Body of pancreas (tissue), 4 donors: Measurements from ENCODE around the gene CCDC149. TPM values are rescaled to one million over a fixed set of nuclear protein-coding genes. Genes with fewer than 3 reads are reported as not detected.

ENCODE experiments used
- ATAC-seq: fragments of 150-250 bp; one replicate; pipeline ENCODE4 v1.9.1; 2016
- DNase-seq, 4 donors: peaks; one replicate each; pipeline ENCODE4 v3.0.0-alpha.2; 2019
- H3K27ac ChIP-seq, 4 donors: fragments of 200-600 bp; sonication (generic); 1 replicate in 3 of 4; 2 replicates in 1 of 4; pipeline versions ENCODE4 v1.5.1 to v1.6.1; 2016 to 2019; ENCODE audit warnings: mild to moderate bottlenecking in 1 of 4, mixed read lengths in 1 of 4, moderate library complexity in 1 of 4
- H3K27me3 ChIP-seq, 2 donors: fragments of 200-600 bp; sonication (generic); one replicate each; pipeline ENCODE4 v1.6.0; 2016; ENCODE audit warnings: mild to moderate bottlenecking in 1 of 2
- H3K36me3 ChIP-seq, 2 donors: fragments of 200-600 bp; sonication (generic); replicated peaks in 1 of 2; 2 replicates each; pipeline ENCODE4 v1.5.1; 2016; ENCODE audit warnings: low read depth in 2 of 2; ENCODE audit not compliant: insufficient read depth in 1 of 2
- H3K4me1 ChIP-seq: fragments of 200-600 bp; sonication (generic); one replicate; pipeline ENCODE4 v1.6.0; 2016
- H3K4me3 ChIP-seq, 2 donors: fragments of 200-600 bp; sonication (generic); 1 replicate in 1 of 2; 2 replicates in 1 of 2; pipeline ENCODE4 v1.5.1; 2016 to 2019
- H3K9me3 ChIP-seq, 3 donors: fragments of 200-600 bp; sonication (generic); 1 replicate in 2 of 3; 2 replicates in 1 of 3; pipeline ENCODE4 v1.5.1; 2016
- CTCF ChIP-seq, 7 experiments: fragments of 450-650 bp in 4 of 7; fragments of 200-600 bp in 3 of 7; sonication (generic) in 3 of 7; IDR thresholded peaks; one replicate each; pipeline ENCODE4 v1.5.1; 2016 to 2019; ENCODE audit warnings: antibody characterized with exemption in 7 of 7
- POLR2A ChIP-seq, 3 donors: fragments of 450-650 bp; IDR thresholded peaks; one replicate each; pipeline ENCODE4 v1.6.1; 2016; ENCODE audit warnings: antibody characterized with exemption in 3 of 3, mild to moderate bottlenecking in 2 of 3
- WGBS, 2 donors: methylation state at CpG; one replicate each; pipeline ENCODE4 v1.1.5; 2017; 5-methylcytosine and 5-hydroxymethylcytosine counted together
- intact Hi-C: fragments of 100-400 bp; cut with DNase I; formaldehyde crosslinking; loops from one replicate; pipeline ENCODE4 v1.15.1; 2023
- total RNA-seq, 2 donors: library from RNA; depleted of rRNA; stranded (reverse); fragments of >200 nt; gene quantifications; one replicate each; pipeline ENCODE4 v1.1.0, GENCODE V29; 2016

CCDC149 gene
- total RNA-seq, 2 donors from 2014 or later = 9.6 to 15.0 TPM

GRCh38 chr4:24896977-24897376 lies 15.9 kb downstream of the CCDC149 start:
- H3K27me3 ChIP-seq = no peaks in the 10 kb centered on the region
- H3K4me3 ChIP-seq = no peak overlapping the region
- no peak overlapping the region for H3K27ac ChIP-seq
- 86 to 95% methylated on average over 5 of the region's 5 CpGs for WGBS, 2 donors
- ATAC-seq (no peak), DNase-seq (no peak)
- H3K4me1 ChIP-seq = no peaks in the 10 kb centered on the region
- no peaks in the 10 kb centered on the region for H3K36me3 ChIP-seq
- TF ChIP-seq CTCF (IDR thresholded peaks at IDR 0.05) (no peak), POLR2A (IDR thresholded peaks at IDR 0.05) (no peak)
- no peaks in the 10 kb centered on the region for H3K9me3 ChIP-seq
- intact Hi-C loops = no loop called here

- Histone ChIP-seq H3K27ac (no peak overlapping the region), H3K27me3 (no peaks in the 10 kb centered on the region), H3K4me3 (no peak overlapping the region), H3K9me3 (no peaks in the 10 kb centered on the region), H3K4me1 (no peaks in the 10 kb centered on the region), H3K36me3 (no peaks in the 10 kb centered on the region)
- no peak for DNase-seq
- intact Hi-C loops = no loop called here
- no peak for ATAC-seq
- TF ChIP-seq CTCF (IDR thresholded peaks at IDR 0.05) = no peak
- no peak for TF ChIP-seq POLR2A (IDR thresholded peaks at IDR 0.05)
- 64 to 70% methylated on average over 3 of the region's 3 CpGs for WGBS, 2 donors
Measured at GRCh38 chr4:24896056-24896455, 16.8 kb downstream of the CCDC149 start.

- no peak for DNase-seq
- intact Hi-C loops = no loop called here
Measured at GRCh38 chr4:24895461-24895860, 17.4 kb downstream of the CCDC149 start.

GRCh38 chr4:24894846-24895245 lies 18.0 kb downstream of the CCDC149 start:
- WGBS, 2 donors = 93 to 97% methylated on average over 9 of the region's 9 CpGs
- no peaks in the 10 kb centered on the region for H3K36me3 ChIP-seq
- H3K4me1 ChIP-seq = no peaks in the 10 kb centered on the region
- no peak overlapping the region for H3K27ac ChIP-seq
- H3K27me3 ChIP-seq = no peaks in the 10 kb centered on the region
- intact Hi-C loops = no loop called here
- H3K4me3 ChIP-seq = no peak overlapping the region
- DNase-seq (no peak), ATAC-seq (no peak)
- H3K9me3 ChIP-seq = no peaks in the 10 kb centered on the region
- TF ChIP-seq POLR2A (IDR thresholded peaks at IDR 0.05) (no peak), CTCF (IDR thresholded peaks at IDR 0.05) (no peak)

More at GRCh38 chr4:24895461-24895860, 17.4 kb downstream of the CCDC149 start:
- H3K27me3 ChIP-seq = no peaks in the 10 kb centered on the region
- no peaks in the 10 kb centered on the region for H3K4me1 ChIP-seq
- H3K36me3 ChIP-seq = no peaks in the 10 kb centered on the region
- ATAC-seq = no peak
- 37 to 52% methylated on average over 1 of the region's 1 CpG for WGBS, 2 donors
- no peak overlapping the region for H3K27ac ChIP-seq
- no peak overlapping the region for H3K4me3 ChIP-seq
- no peak for TF ChIP-seq POLR2A (IDR thresholded peaks at IDR 0.05)
- TF ChIP-seq CTCF (IDR thresholded peaks at IDR 0.05) = no peak
- no peaks in the 10 kb centered on the region for H3K9me3 ChIP-seq

GRCh38 chr4:24894243-24894642 lies 18.6 kb downstream of the CCDC149 start:
- Histone ChIP-seq H3K27me3 (no peaks in the 10 kb centered on the region), H3K27ac (no peak overlapping the region), H3K36me3 (no peaks in the 10 kb centered on the region), H3K4me3 (no peak overlapping the region), H3K4me1 (no peaks in the 10 kb centered on the region), H3K9me3 (no peaks in the 10 kb centered on the region)
- no peak for ATAC-seq
- 80 to 86% methylated on average over 1 of the region's 1 CpG for WGBS, 2 donors
- TF ChIP-seq CTCF (IDR thresholded peaks at IDR 0.05) (no peak), POLR2A (IDR thresholded peaks at IDR 0.05) (no peak)
- DNase-seq = no peak
- intact Hi-C loops = no loop called here
